VCaP (cell line): ENCODE results near the gene KRTAP5-4.
"Not testable (repeated sequence)": the region's sequence is repeated elsewhere in the genome, so short reads cannot be mapped to it uniquely, and the experiment has no call there.

ENCODE experiments used
- H3K27ac ChIP-seq: fragments of 450-650 bp; 2 replicates; pipeline ENCODE4 v1.5.1; 2017
- CTCF ChIP-seq: fragments of 450-650 bp; conservative IDR thresholded peaks from 2 replicates; pipeline ENCODE4 v1.5.1; 2017; ENCODE audit warnings: mild to moderate bottlenecking, moderate library complexity

KRTAP5-4 gene

GRCh38 chr11:1586699-1587098 is 35.2 kb downstream of the KRTAP5-4 start:
- H3K27ac ChIP-seq, result no peak overlapping the region
- TF ChIP-seq CTCF, result no peak

- H3K27ac ChIP-seq, result not testable (repeated sequence)
These were observed 37.1 kb downstream of the KRTAP5-4 start, which contains the start of gene KRTAP5-1 for GRCh38 chr11:1584661-1585370. KRTAP5-1 (minus strand) TSS chr11:1585283; CDS start chr11:1585249, 34 bp downstream.

- H3K27ac ChIP-seq, result not testable (repeated sequence)
These were observed 39.0 kb downstream of the KRTAP5-4 start for GRCh38 chr11:1582909-1583308.

GRCh38 chr11:1581976-1582375 is 40.0 kb downstream of the KRTAP5-4 start:
- TF ChIP-seq CTCF, result no peak
- no peak overlapping the region for H3K27ac ChIP-seq

- no peak for TF ChIP-seq CTCF
- no peak overlapping the region for H3K27ac ChIP-seq
These were observed 45.1 kb downstream of the KRTAP5-4 start for GRCh38 chr11:1576825-1577224.

GRCh38 chr11:1575756-1576155 is 46.2 kb downstream of the KRTAP5-4 start:
- H3K27ac ChIP-seq, result not testable (repeated sequence)

GRCh38 chr11:1574933-1575242 is 47.0 kb downstream of the KRTAP5-4 start:
- TF ChIP-seq CTCF, result no peak; the same call in none of the 2 replicates
- H3K27ac ChIP-seq, result peak overlapping the region; percentile 84

GRCh38 chr11:1574238-1574932 is 47.6 kb downstream of the KRTAP5-4 start:
- peak; percentile 97 for TF ChIP-seq CTCF
- H3K27ac ChIP-seq, result peak overlapping the region; percentile 84

GRCh38 chr11:1573903-1574237 is 48.1 kb downstream of the KRTAP5-4 start:
- peak overlapping the region; percentile 84 for H3K27ac ChIP-seq
- TF ChIP-seq CTCF, result no peak
